NCI-H2107 treated with DMSO at 0.1 percent for 48 hours (cell line): ENCODE results near the gene NAGPA.

Experiments used
- DNase-seq: peaks from one replicate; lab custom pipeline; 2025; ENCODE audit not compliant: unreplicated experiment; lab: John Stamatoyannopoulos, UW

Gene NAGPA

DNA sequence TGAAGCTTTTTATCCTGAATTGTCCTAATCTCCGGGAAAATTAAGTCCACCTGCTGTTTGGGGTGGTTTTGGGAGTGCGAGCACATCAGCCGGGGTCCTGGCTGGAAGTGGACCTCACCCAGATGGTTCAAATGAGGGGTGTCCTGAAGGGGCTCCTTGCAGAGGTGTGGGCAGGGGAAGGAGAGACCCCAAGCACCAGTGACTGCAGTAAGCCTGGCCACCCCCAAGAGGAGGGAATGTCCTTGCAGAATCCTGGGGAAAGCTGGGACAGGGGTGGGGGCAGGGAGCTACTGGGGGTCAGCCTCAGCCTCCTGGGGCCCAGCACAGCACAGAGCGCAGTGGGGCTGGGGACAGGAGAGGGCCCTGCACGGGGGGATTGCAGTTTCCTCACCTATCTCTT, 29.4 kb downstream of the NAGPA start:
- no peak for DNase-seq

DNA sequence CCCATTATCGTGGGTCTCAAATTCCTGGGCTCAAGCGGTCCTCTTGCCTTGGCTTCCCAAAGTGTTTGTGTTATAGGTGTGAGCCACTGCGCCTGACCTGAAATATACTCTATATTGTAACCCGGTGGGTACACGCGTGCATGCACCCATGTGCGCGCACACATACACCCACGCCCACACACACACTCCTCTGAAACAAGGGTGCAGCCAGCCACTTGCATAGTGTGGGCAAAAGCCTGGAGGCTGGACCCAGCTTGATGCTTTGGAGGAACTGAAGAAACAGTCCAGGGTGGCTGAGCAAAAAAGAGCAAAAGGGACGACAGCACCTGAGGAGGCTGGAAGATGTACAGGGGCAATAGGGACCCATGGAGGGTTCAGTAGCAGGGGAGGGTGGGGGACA, 29.9 kb downstream of the NAGPA start:
- no peak for DNase-seq

DNA sequence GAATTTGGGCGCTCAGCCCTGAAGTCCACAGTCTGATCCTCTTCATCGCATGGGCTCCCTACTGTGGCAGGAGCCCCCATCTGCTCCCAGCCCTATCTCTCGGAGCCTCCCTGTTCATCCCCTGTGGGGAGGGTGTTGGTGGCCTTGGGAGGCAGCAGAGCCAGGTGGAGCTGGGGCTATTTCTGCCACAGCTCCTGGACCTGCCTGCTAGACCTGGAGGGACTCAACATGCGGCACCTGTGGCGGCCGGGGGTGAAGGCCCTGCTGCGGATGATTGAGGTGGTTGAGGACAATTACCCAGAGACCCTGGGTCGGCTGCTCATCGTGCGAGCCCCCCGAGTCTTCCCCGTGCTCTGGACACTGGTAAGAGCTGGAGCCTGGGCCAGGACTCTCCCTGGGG, 30.5 kb downstream of the NAGPA start:
- DNase-seq, result no peak

DNA sequence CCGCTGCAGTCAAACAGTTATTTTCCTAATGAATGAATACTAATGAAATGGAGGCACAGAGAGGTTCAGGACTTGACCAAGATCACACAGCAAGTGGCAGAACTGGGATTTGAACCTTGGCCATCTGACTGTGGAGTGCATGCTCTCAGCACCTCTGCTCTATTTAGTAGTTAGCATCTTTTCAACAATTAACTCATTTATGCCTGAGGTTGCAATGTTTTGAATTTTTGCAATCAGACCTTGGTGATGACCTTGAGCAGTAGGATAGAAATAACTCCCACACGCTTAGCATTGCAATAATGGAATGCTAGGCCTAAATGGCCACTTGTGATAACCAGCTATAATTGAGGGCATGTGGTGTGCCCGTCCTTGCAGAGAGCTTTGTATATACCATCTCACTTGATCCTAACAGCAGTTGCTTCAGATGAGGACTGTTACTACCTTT, 31.0 kb downstream of the NAGPA start:
- no peak for DNase-seq

DNA sequence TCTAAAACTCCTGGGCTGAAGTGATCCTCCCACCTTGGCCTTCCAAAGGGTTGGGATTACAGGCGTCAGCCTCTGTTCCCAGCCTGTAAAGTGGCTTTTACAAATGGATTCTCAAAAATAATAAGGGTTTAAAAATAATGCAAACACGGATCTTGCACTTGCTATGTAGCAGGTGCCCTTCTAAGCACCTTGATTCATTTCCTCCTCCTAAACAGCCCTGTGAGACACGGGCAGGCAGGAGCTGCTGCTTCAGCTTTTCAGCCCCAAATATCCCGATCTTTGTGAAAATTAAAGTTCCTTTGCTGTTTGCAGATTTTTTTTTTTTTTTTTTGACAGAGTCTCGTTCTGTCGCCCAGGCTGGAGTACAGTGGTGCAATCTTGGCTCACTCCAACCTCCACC, 31.7 kb downstream of the NAGPA start:
- no peak for DNase-seq

DNA sequence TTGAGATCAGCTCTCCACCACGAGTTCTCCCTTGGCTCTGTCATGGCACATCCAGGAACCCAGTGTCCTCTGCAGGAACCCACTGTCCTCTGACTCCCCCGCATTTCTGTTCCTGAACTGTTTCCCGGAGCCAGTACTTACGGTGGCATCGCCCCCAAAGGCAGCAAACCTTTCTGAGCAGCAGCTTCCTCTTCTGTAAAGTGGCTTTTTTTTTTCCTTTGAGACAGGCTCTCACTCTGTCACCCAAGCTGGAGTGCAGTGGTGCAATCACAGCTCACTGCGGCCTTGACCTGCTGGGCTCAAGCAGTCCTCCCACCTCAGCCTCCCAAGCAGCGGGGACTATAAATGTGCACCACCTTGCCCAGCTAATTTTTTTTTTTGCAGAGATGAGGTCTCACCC, 32.2 kb downstream of the NAGPA start:
- no peak for DNase-seq

DNA sequence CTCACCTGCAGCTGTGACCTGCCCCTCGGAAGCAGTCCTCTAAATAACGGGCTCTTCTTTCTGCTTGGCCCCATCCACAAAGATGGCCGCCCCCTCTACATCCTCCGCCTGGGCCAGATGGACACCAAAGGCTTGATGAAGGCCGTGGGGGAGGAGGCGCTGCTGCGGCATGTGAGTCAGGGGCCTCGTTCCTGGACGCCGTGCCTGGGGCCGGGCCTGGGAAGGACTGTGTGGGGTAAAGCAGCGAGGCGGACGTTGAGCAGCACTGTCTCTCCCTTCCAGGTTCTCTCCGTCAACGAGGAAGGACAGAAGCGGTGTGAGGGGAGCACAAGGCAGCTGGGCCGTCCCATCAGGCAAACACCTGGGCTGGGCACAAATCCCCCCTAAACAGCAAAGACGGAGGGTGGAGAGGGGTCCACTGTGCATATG, 33.1 kb downstream of the NAGPA start:
- no peak for DNase-seq

DNA sequence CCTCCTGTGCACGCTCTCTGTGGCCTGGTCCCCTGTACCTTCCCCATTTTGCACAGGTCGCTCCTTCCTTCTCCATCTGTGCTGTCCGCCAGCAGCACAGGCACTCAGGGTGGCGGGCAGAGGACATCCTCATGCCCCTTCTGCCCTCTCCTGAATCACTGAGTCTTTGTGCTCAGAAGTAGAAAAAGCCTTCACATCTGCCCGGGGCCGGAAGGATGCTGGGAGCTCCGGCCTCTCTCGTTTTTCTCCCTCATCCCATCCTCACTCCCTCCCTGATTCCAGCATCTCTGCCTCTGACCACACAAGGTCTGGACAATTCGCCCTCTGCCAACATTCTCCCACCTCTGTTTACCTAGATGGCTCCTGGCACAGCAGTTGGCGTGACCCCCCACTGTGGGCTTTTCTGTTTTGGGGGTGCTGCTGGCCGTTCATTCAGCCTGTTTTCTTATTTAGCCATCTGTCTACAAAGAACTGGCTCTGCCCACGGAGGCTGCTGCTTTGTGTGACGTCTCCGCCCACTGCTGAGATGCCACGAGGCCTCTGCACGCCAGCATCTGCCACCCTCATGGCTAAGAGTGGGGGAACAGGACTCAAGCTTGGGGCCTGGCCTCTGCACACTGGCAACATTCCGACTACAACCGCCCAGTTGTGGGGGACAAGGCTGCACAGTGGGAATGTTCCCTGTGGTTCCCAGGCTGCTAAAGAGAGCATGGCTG, 38.9 kb downstream of the NAGPA start:
- DNase-seq, result no peak

DNA sequence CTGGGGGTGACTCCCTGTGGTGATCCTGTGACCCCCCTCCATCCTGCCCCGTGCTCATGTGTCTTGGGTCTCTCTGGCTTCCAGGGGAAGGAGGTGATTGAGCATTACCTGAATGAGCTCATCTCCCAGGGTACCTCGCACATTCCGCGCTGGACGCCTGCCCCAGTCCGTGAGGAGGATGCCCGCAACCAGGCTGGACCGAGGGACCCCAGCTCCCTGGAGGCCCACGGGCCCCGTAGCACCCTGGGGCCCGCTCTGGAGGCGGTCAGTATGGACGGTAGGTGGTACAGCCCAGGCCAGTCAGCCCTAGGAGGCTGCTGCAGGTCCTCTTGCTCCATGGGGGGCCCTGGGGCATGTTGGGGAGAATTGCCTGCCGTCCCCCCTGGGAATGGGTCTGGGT, 42.0 kb downstream of the NAGPA start:
- no peak for DNase-seq

DNA sequence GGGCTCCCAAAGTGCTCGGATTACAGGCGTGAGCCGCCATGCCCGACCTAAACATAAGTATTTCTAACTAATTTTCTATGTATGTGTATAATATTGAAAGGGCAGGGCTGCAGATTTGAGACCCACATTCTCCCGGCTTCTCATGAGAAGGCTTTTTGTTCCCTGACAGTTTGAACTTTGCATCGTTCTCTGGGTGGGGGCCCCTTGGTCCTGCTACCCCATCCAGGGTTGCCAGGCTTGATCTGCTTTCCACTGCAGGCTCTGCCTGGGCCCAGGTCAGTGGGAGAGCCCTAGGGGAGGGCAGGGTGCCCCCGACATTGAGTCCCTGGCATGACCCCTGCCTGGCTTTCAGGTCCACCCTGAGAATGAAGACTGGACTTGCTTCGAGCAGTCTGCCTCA, 43.3 kb downstream of the NAGPA start:
- DNase-seq, result no peak

DNA sequence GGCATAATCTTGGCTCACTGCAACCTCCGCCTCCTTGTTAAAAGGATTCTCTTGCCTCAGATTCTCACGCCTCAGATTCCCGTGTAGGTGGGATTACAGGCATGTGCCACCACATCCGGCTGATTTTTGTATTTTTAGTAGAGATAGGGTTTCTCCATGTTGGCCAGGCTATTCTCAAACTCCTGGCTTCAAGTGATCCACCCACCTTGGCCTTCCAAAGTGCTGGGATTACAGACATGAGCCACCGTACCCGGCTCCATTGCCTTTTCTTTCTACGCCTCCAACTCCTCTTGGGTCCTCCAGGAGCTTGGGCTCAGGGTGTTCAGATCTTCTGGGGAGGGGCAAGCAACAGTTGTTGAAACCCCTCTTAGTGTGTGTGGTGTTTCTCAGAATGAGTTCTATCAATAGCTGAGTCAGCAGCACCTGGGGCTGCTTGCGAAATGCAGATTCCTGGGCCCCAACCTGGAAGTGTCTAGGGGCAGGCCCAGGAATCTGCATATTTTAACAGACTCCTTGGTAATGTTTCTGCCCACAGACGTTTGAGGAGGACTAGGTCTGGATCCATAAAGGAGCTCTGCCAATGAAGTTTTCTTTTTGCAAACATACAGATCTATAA, 44.2 kb downstream of the NAGPA start:
- DNase-seq, result no peak

DNA sequence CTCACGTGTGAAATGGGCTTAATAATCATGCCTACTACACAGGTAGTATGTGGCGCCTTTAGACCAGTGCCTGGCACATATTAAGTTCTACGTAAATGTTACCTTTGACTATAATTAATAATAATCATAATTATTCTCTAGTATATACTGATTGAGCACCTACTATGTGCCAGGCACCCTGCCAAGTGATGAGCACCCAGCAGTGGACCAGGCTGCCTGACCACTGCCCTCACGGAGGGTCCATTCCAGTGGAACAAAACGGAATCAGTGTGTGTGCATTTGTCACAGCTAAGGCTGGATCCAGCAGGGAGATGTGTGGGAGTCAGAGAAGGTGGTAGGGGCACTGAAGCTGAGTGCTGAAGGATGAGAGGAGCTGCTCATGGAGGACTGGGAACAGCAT, 45.1 kb downstream of the NAGPA start:
- DNase-seq, result no peak

DNA sequence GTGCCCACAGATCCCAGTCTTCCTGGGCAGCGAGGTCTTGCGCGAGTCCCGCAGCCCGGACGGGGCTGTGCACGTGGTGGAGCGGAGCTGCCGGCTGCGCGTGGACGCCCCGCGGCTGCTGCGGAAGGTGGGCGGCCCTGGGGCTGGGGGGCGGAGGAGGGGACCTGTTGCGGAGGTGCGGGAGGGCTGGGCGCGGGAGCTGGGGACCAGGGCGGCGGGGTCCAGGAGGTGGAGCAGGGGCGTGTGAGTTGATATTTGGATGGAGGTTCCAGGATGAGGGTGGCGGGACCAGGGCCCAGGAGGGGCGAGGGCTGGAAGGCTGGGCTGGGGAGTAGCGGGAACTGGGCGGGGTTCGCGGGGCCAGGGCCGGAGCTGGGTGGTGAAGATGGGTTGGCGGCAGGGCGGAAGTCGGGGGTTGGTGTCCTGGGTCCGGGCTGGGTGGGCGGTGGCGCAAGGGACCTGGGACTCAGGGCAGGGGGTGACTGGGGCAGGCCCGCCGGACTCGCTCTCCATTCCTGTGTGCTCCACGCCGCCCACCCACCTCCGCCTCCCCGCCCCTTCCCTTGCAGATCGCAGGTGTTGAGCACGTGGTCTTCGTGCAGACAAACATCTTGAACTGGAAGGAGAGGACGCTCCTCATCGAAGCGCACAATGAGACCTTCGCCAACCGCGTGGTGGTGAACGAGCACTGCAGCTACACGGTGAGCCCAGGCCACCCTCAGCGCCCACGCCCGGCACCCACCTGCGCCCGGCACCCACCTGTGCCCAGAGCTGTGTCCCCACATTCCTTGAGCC, 46.0 kb downstream of the NAGPA start:
- no peak for DNase-seq

DNA sequence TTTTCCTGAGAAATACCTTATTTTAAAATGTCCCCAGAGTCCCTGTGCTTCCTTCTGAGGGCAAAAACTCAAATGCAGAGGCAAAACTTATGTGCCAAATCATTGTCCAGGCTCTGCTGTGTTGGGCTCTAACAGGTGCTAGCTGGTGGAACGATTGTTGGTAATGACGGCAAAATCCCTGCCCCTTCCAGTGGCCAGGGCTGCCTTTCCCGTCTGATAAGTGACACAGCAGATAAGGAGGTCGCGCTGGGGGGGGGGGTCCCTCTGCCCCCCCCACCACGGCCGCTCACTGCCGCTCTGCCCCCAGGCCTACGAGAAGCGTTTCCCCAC, 46.5 kb downstream of the NAGPA start:
- no peak for DNase-seq

DNA sequence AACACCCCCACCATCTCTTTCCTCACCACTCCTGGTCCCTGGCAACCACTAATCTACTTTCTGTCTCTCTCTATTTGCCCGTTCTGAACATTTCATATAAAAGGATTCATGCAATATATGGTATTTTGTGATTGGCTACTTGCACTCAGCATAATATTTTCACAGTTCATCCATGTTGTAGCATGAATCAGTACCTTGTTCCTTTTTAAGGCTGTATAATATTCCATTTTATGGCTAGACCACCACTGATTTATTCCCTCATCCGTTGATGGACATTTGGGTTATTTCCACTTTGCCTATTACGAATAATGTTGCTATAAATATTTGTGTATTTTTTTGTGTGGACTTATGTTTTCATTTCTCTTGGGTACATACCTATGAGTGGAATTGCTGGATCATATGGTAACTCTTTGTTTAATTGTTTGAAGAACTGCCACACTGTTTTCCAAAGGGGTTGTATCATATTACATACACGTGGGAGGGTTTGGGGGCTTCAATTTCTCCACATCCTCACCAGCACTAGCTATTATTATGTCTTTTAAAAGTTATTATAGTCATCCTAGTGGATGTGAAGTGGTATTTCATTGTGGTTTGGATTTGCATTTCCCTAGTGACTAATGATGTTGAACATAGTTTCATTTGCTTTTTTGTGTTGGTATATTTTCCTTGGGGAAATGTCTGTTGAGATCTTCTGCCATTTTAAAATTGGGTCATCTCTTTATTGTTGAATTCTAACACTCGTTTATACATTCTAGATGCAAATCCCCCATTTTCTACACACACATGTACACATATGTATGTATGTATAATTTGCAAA, 49.4 kb downstream of the NAGPA start:
- no peak for DNase-seq

DNA sequence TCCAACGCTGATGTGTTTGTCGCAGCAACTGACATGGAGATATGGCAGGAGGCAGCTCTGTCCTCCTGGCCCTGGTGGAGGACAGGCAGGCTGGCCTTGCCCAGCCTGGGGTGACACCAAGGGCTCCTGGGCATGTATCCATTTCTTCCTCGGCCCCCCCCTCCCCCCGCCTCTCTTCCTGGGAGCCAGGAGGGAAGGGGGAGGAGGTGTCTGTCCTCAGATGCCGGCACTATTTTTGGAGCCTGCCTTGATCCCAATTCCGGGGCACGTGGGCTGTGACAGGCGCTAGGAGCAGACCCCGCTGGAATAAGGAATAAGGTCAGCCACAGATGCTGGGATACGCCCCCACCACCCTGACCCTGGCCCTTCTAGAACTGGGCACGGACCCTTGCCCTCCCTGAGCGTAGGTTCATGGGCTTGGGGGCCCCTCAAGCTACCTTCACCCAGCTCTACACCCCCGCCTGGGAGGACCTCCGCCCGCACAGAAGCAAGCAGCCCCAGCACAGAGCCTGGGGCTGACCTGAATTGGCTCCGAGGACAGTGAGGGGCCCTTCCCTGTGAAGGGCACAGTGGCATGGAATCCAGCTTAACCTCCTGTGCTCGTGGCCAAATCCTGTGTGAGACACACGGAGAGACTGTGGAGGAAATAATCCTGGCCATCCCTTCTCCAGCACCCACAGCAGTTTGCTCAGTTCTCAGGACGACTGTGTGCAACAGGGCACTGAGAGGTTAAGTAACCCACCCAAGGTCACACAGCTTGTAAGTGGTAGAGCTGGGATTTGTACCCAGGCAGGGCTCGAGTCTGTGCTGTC, 51.5 kb downstream of the NAGPA start:
- DNase-seq, result no peak

DNA sequence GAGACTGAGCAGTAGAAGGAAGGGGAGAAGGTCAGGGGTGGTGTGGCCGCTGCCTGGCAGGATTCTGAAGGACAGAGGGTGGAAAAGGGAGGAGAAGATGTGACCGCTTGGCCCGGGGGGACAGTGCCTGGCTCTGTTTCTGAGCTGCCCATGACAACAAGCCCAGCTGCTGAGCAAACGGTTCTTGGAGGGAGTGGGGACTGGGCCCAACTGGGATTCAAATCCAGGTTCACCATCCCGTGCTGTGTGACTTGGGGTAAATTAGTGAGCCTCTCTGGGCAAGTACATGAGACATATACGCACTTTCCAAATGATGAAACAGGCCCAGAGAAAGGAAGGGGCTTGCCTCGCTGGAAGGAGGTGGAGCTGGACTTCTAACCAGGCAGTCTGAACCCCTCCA, 52.3 kb downstream of the NAGPA start:
- DNase-seq, result no peak

DNA sequence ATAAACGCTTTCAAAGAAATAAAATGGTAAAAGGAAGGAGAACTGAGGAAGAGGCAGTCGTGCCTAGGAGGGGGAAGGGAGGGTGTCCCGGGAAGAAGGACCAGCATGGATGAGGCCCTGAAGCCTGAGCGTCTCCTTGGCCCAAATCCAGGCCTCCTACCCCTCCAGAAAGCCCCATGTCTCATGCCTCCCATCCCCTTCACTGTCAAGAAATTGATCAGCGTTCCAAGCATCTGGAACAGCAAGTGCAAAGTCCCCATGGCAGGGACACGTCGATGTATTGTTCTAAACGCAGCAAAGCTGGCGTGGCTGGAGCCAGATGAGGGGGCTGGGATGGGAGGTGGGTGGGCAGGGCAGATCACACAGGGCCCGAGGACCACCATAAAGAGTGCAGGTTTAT, 53.0 kb downstream of the NAGPA start:
- no peak for DNase-seq

DNA sequence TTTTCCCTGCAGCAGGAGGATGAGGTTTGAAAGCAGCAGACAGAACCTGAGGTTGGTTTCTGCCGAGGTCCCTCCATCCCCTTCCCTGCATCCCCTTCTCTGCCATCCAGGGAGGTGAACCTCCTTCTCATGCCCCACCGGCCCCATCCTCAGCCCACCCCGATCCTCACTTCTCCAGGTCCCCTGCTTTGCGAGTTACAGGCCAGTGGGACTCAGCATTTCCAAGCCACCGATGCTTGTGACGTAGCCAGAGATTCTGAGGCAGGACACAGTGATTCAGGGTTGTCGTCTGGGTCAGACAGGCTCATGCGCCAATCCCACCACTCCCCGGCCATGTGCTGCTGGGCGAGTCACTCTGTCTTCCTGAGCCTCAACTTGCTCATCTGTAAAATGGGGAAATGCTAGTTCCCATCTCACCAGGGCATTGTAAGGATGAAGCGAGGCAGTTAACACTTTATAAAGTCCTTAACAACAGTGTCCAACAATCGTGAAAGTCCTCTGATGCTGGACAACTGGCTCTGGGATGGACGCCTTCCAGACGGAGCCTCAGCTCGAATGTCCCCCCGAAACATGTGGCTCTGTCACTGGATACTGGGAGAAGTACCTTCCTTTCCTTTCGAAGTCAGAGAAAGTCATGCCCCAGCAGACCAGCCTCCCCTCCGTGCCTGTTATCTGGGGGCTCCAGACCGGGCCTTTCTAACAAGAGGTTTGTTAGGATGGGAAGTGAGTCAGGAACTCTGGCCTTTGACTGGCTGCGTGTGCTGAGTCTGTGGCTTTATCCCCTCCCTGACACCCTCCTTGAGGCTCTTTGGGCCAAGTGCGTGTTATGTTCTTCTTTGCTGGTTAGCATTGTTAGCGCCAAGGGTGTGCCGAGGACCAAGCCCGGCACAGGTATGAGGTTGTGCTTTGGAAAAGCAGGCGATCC, 53.7 kb downstream of the NAGPA start:
- no peak for DNase-seq

DNA sequence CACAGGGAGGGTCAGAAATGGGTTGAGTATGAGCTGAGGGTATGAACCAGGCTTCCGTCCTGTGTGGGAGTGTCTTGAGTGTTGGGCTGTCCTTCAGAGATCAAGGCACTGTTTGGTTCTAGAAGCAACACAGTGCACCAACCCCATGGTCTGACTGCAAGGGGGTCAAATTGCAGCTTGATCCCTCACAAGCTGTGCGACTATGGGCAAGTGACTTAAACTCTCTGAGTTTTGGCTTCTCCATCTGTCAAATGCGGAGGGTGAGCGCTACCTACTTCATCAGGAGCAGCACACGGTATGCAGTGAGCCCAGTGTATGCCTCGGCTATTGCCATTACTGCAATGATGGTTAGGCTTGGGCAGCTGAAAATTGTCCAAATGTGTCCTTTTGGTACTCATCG, 54.6 kb downstream of the NAGPA start:
- no peak for DNase-seq
